ENCODE measurements around the gene SKAP2. TPM values are rescaled to one million over a fixed set of nuclear protein-coding genes. Genes with fewer than 3 reads are reported as not detected.

Gene SKAP2
- total RNA-seq, 1 experiment from 2014 or later, result 30.7 TPM

DNA sequence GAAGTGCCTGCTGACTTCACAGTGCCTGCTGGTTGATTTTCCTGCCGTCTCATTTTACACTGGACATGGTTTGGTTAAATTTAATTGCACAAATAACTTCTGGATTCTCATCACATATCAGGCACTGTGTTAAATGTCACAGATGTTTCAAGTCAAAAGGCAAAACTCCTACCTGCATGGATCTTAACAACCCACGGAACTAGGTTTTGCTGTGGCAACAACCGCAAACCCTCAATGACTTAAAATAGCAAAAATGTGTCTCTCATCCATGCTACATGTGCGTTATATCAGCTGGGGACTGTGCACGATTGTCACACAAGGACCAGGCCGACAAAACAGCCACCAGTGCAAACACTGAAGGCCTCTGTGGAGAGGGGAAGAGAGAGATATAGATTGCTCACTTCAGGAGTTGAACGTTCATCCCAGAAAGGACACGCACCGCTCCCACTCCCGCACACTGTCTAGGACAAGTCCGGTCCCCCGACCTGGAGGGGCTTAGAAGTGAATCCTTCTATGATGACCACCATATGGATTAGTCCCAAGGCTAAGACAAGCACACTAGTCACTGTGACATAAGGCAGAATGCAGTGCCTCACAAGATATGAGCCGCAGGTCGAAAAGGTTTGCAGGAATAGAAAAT is 233.3 kb downstream of the SKAP2 start:
- CTCF ChIA-PET, result no interaction called here
- no peaks in the 10 kb centered on the region for H3K36me3 ChIP-seq (ENCODE audit: control insufficient read depth in 1 of 2, insufficient read depth in 2 of 2, low read length in 2 of 2)

GRCh38 chr7:26630361-26630760 is 234.0 kb downstream of the SKAP2 start:
- Histone ChIP-seq H3K4me2 (ENCODE audit: low read length) (no peak overlapping the region), H3K9ac (ENCODE audit: low read length) (no peak overlapping the region), H3K79me2 (ENCODE audit: insufficient read depth, low read length) (no peaks in the 10 kb centered on the region), H3K27ac (ENCODE audit: low read depth, low read length) (no peak overlapping the region), H3K4me1 (ENCODE audit: control insufficient read depth in 1 of 2, insufficient read depth in 2 of 2, low read length in 2 of 2) (peaks cover 0 to 3% of the 10 kb centered on the region in 2 experiments; a peak in 1 of 4 replicates), H3K36me3 (ENCODE audit: control insufficient read depth in 1 of 2, insufficient read depth in 2 of 2, low read length in 2 of 2) (no peaks in the 10 kb centered on the region), H3K27me3 (ENCODE audit: insufficient read depth, low read length) (no peaks in the 10 kb centered on the region), H2AFZ (ENCODE audit: low read depth, low read length, poor library complexity, severe bottlenecking) (no peak overlapping the region), H3K4me3 (replicated peaks in 1 of 2; ENCODE audit: low read depth in 1 of 2, low read length in 2 of 2) (no peak overlapping the region), H3K9me3 (ENCODE audit: control insufficient read depth in 1 of 2, insufficient read depth in 1 of 2, low read depth in 1 of 2, low read length in 2 of 2) (no peaks in the 10 kb centered on the region), H3K9me2 (ENCODE audit: insufficient read depth) (no peaks in the 10 kb centered on the region), H4K20me1 (ENCODE audit: insufficient read depth) (no peaks in the 10 kb centered on the region)
- DNase-seq (ENCODE audit: low read depth, low spot score) (no peak), ATAC-seq (no peak)
- intact Hi-C loops (cut with micrococcal nuclease), result no loop called here
- POLR2A ChIA-PET, result no interaction called here
- RAD21 ChIA-PET (ENCODE audit: low non-redundant PET in 1 of 2, low total read pairs in 2 of 2, uncharacterized antibody in 2 of 2, unreplicated experiment in 2 of 2), result no interaction called here
- CTCF ChIA-PET, result no interaction called here
- BruUV-seq (replicated peaks), result no TSS peak
- TF ChIP-seq JUND (IDR thresholded peaks at IDR 0.05) (no peak), RAD21 (IDR thresholded peaks at IDR 0.05; ENCODE audit: low read depth) (no peak), SP1 (IDR thresholded peaks at IDR 0.05; ENCODE audit: low read depth) (no peak), TCF7L2 (IDR thresholded peaks at IDR 0.05; ENCODE audit: borderline replicate concordance, extremely low read depth, insufficient read depth, insufficient read length) (no peak), EZH2phosphoT487 (IDR thresholded peaks at IDR 0.05; ENCODE audit: borderline replicate concordance) (no peak), EGR1 (IDR thresholded peaks at IDR 0.05; ENCODE audit: low read depth) (no peak), CBX3 (IDR thresholded peaks at IDR 0.05; ENCODE audit: low read depth) (no peak), ZBTB33 (IDR thresholded peaks at IDR 0.05; ENCODE audit: extremely low read depth, insufficient replicate concordance, low read length) (no peak), POLR2AphosphoS5 (IDR thresholded peaks at IDR 0.05; ENCODE audit: low read depth, low read length) (no peak), POLR2A (IDR thresholded peaks at IDR 0.05; ENCODE audit: borderline replicate concordance, extremely low read depth, insufficient read depth, insufficient read length) (no peak), SRF (IDR thresholded peaks at IDR 0.05; ENCODE audit: low read depth) (no peak), CEBPB (IDR thresholded peaks at IDR 0.05; ENCODE audit: low read depth) (no peak)
- TF ChIP-seq, protein P1, sequence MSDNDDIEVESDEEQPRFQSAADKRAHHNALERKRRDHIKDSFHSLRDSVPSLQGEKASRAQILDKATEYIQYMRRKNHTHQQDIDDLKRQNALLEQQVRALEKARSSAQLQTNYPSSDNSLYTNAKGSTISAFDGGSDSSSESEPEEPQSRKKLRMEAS (IDR thresholded peaks at IDR 0.05), result no peak
- TF ChIP-seq, protein P2, sequence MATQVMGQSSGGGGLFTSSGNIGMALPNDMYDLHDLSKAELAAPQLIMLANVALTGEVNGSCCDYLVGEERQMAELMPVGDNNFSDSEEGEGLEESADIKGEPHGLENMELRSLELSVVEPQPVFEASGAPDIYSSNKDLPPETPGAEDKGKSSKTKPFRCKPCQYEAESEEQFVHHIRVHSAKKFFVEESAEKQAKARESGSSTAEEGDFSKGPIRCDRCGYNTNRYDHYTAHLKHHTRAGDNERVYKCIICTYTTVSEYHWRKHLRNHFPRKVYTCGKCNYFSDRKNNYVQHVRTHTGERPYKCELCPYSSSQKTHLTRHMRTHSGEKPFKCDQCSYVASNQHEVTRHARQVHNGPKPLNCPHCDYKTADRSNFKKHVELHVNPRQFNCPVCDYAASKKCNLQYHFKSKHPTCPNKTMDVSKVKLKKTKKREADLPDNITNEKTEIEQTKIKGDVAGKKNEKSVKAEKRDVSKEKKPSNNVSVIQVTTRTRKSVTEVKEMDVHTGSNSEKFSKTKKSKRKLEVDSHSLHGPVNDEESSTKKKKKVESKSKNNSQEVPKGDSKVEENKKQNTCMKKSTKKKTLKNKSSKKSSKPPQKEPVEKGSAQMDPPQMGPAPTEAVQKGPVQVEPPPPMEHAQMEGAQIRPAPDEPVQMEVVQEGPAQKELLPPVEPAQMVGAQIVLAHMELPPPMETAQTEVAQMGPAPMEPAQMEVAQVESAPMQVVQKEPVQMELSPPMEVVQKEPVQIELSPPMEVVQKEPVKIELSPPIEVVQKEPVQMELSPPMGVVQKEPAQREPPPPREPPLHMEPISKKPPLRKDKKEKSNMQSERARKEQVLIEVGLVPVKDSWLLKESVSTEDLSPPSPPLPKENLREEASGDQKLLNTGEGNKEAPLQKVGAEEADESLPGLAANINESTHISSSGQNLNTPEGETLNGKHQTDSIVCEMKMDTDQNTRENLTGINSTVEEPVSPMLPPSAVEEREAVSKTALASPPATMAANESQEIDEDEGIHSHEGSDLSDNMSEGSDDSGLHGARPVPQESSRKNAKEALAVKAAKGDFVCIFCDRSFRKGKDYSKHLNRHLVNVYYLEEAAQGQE (IDR thresholded peaks at IDR 0.05; ENCODE audit: low read depth), result no peak
- TF ChIP-seq, protein P3, sequence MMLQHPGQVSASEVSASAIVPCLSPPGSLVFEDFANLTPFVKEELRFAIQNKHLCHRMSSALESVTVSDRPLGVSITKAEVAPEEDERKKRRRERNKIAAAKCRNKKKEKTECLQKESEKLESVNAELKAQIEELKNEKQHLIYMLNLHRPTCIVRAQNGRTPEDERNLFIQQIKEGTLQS (IDR thresholded peaks at IDR 0.05), result no peak

More for the DNA sequence above, 233.3 kb downstream of the SKAP2 start:
- Histone ChIP-seq H4K20me1 (ENCODE audit: insufficient read depth) (no peaks in the 10 kb centered on the region), H3K4me1 (ENCODE audit: control insufficient read depth in 1 of 2, insufficient read depth in 2 of 2, low read length in 2 of 2) (peaks cover 0 to 3% of the 10 kb centered on the region in 2 experiments; a peak in 1 of 4 replicates), H3K9me2 (ENCODE audit: insufficient read depth) (no peaks in the 10 kb centered on the region), H3K9ac (ENCODE audit: low read length) (no peak overlapping the region), H3K27ac (ENCODE audit: low read depth, low read length) (no peak overlapping the region), H3K4me3 (replicated peaks in 1 of 2; ENCODE audit: low read depth in 1 of 2, low read length in 2 of 2) (no peak overlapping the region), H3K9me3 (ENCODE audit: control insufficient read depth in 1 of 2, insufficient read depth in 1 of 2, low read depth in 1 of 2, low read length in 2 of 2) (no peaks in the 10 kb centered on the region), H3K4me2 (ENCODE audit: low read length) (no peak overlapping the region), H3K79me2 (ENCODE audit: insufficient read depth, low read length) (no peaks in the 10 kb centered on the region), H2AFZ (ENCODE audit: low read depth, low read length, poor library complexity, severe bottlenecking) (no peak overlapping the region), H3K27me3 (ENCODE audit: insufficient read depth, low read length) (no peaks in the 10 kb centered on the region)
- ATAC-seq, result no peak
- no TSS peak for BruUV-seq (replicated peaks)
- intact Hi-C loops (cut with micrococcal nuclease), result no loop called here
- POLR2A ChIA-PET, result no interaction called here
- no peak for DNase-seq (ENCODE audit: low read depth, low spot score)
- TF ChIP-seq SP1 (IDR thresholded peaks at IDR 0.05; ENCODE audit: low read depth), result no peak
- RAD21 ChIA-PET (ENCODE audit: low non-redundant PET in 1 of 2, low total read pairs in 2 of 2, uncharacterized antibody in 2 of 2, unreplicated experiment in 2 of 2), result no interaction called here
